ENCODE measurements around the gene NPHP4.

The NPHP4 gene

GRCh38 chr1:5992026-5992813 is at the start of gene NPHP4:
Gene NPHP4 (minus strand): TSS chr1:5992425. CDS start chr1:5986289, 6,136 bp downstream.
- DNase-seq (ENCODE audit: insufficient read length, low spot score) (peak; percentile 85), FAIRE-seq (no peak)
- TF ChIP-seq CTCF (IDR thresholded peaks at IDR 0.05; ENCODE audit: insufficient read depth, missing control alignments) = peak; percentile 6

- DNase-seq (ENCODE audit: insufficient read length, low spot score) (peak; percentile 78), FAIRE-seq (no peak)
- TF ChIP-seq CTCF (IDR thresholded peaks at IDR 0.05; ENCODE audit: insufficient read depth, missing control alignments) = peak; percentile 56
Measured at GRCh38 chr1:6041432-6042062, 49.3 kb upstream of the NPHP4 start.

GRCh38 chr1:6040861-6041415 is 48.7 kb upstream of the NPHP4 start:
- FAIRE-seq = no peak
- TF ChIP-seq CTCF (IDR thresholded peaks at IDR 0.05; ENCODE audit: insufficient read depth, missing control alignments) = no peak
- DNase-seq (ENCODE audit: insufficient read length, low spot score) = no peak

- DNase-seq (ENCODE audit: insufficient read length, low spot score) (no peak), FAIRE-seq (no peak)
- no peak for TF ChIP-seq CTCF (IDR thresholded peaks at IDR 0.05; ENCODE audit: insufficient read depth, missing control alignments)
Measured at GRCh38 chr1:6040444-6040843, 48.2 kb upstream of the NPHP4 start.

- no peak for DNase-seq (ENCODE audit: insufficient read length, low spot score)
- no peak for TF ChIP-seq CTCF (IDR thresholded peaks at IDR 0.05; ENCODE audit: insufficient read depth, missing control alignments)
- no peak for FAIRE-seq
Measured at GRCh38 chr1:6039031-6039430, 46.8 kb upstream of the NPHP4 start.

GRCh38 chr1:6038603-6039002 is 46.4 kb upstream of the NPHP4 start:
- FAIRE-seq (no peak), DNase-seq (ENCODE audit: insufficient read length, low spot score) (no peak)
- no peak for TF ChIP-seq CTCF (IDR thresholded peaks at IDR 0.05; ENCODE audit: insufficient read depth, missing control alignments)

Measured in D721Med (cell line).